ENCODE results near the gene XPO1. TPM values are rescaled to one million over a fixed set of nuclear protein-coding genes. Genes with fewer than 3 reads are reported as not detected.
"Not testable (repeated sequence)": the region's sequence is repeated elsewhere in the genome, so short reads cannot be mapped to it uniquely, and the experiment has no call there.

Gene XPO1
- total RNA-seq, 1 experiment from 2014 or later = 247 TPM

DNA sequence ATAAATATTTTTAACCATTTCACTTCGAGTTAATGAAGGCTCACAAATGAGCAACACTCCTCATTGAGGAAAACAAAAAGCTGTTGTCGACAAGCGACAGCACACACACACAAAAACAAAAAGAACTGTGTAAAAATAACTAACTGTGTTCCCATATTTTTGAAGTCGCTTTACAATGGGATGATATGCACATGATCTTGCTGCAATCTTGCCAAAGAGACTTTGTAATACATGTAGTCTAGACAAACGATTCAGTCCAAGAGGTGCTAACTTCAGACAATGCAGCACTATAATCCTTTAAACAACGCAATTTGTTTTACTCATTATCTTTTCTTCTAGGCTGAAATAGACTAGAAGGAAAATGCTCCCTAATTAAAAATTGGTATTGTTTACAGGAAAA is 60.1 kb downstream of the XPO1 start:
- ChIA-PET CTCF (no interaction called here), POLR2A (ENCODE audit: low non-redundant PET) (no interaction called here)
- H3K9me3 ChIP-seq (ENCODE audit: low read depth, low read length, poor library complexity, severe bottlenecking) = no peaks in the 10 kb centered on the region
- no peaks in the 10 kb centered on the region for H3K27me3 ChIP-seq (replicated peaks; ENCODE audit: insufficient read depth, low read depth, low read length, poor library complexity)
- no TSS peak for BruUV-seq (replicated peaks)
- H3K4me3 ChIP-seq (ENCODE audit: low read depth, low read length, poor library complexity, severe bottlenecking) = no peak overlapping the region
- no peaks in the 10 kb centered on the region for H3K4me1 ChIP-seq (ENCODE audit: insufficient read depth, low read length, poor library complexity, severe bottlenecking)
- H3K36me3 ChIP-seq (ENCODE audit: insufficient read depth, low read length, poor library complexity, severe bottlenecking) = peaks cover 64% of the 10 kb centered on the region
- H3K27ac ChIP-seq (ENCODE audit: low read depth, low read length, poor library complexity, severe bottlenecking) = no peak overlapping the region
- DNase-seq (ENCODE audit: low spot score) = no peak
- intact Hi-C loops (cut with micrococcal nuclease; ENCODE audit: unreplicated experiment) = no loop called here
- TF ChIP-seq EZH2 (IDR thresholded peaks at IDR 0.05; ENCODE audit: borderline replicate concordance, low read depth, low read length, poor library complexity, severe bottlenecking) = no peak

DNA sequence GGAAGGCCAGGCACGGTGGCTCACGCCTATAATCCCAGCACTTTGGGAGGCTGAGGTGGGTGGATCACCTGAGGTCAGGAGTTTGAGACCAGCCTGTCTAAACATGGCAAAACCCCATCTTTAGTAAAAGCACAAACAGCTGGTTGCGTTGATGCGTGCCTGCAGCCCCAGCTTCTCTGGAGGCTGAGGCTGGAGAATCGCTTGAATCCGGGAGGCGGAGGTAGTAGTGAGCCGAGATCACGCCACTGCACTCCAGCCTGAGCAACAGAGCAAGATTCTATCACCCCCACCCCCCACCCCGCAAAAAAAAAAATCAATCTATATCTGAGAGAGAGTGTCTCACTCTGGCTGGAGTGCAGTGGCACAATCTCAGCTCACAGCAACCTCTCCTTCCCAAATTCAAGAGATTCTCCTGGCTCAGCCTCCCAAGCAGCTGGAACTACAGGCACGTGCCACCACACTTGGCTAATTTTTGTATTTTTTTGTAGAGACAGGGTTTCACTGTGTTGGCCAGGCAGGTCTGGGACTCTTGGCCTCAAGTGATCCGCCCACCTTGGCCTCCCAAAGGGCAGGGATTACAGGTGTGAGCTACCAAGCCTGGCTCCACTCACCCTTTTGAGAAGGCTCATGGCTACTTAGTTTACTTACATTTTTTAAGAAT is 61.1 kb downstream of the XPO1 start:
- CTCF ChIA-PET; H3K9me3 ChIP-seq (ENCODE audit: low read depth, low read length, poor library complexity, severe bottlenecking); BruUV-seq (replicated peaks); H3K4me1 ChIP-seq (ENCODE audit: insufficient read depth, low read length, poor library complexity, severe bottlenecking); H3K27ac ChIP-seq (ENCODE audit: low read depth, low read length, poor library complexity, severe bottlenecking); H3K27me3 ChIP-seq (replicated peaks; ENCODE audit: insufficient read depth, low read depth, low read length, poor library complexity); DNase-seq (ENCODE audit: low spot score); intact Hi-C loops (cut with micrococcal nuclease; ENCODE audit: unreplicated experiment); H3K4me3 ChIP-seq (ENCODE audit: low read depth, low read length, poor library complexity, severe bottlenecking); POLR2A ChIA-PET (ENCODE audit: low non-redundant PET): not testable (repeated sequence)
- peaks cover 54% of the 10 kb centered on the region for H3K36me3 ChIP-seq (ENCODE audit: insufficient read depth, low read length, poor library complexity, severe bottlenecking)

DNA sequence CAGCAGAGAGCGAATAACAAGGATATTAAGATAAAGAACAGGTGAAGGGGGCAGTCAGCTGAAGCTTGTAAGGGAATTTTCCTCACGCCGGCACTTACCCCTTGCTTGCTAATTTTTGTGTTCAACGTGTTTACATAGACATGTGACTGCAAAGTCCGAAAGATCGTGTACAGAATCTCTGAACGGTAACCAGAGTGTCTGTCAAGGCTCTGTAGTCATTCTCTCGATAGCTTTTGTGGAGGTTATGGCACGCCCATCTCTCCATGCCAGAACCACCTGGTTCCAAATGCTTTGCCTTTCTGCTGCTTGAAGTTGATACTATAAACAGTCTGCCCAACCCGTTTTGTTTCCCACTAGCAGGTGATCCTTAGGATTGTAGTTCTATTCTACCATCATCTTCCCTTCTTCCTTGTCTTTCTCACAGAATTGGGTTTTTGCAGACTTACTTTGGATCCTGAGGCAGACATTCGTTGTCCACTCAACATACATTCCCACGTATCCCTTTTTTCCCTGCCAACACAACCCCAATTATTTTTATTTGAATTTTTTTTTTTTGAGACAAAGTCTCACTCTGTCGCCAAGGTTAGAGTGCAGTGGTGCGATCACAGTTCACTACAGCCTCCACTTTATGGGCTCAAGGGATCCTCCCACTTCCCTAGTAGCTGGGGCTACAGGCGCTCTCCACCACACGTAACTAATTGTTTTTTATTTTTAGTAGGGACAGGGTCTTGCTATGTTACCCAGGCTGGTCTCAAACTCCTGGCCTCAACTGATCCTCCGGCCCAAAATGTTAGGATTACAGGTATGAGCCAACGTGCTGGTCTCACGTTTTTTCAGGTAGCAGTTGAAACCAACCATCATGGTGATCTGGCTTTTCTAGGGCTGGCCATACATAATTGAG is 66.0 kb downstream of the XPO1 start:
- TF ChIP-seq, protein P1, sequence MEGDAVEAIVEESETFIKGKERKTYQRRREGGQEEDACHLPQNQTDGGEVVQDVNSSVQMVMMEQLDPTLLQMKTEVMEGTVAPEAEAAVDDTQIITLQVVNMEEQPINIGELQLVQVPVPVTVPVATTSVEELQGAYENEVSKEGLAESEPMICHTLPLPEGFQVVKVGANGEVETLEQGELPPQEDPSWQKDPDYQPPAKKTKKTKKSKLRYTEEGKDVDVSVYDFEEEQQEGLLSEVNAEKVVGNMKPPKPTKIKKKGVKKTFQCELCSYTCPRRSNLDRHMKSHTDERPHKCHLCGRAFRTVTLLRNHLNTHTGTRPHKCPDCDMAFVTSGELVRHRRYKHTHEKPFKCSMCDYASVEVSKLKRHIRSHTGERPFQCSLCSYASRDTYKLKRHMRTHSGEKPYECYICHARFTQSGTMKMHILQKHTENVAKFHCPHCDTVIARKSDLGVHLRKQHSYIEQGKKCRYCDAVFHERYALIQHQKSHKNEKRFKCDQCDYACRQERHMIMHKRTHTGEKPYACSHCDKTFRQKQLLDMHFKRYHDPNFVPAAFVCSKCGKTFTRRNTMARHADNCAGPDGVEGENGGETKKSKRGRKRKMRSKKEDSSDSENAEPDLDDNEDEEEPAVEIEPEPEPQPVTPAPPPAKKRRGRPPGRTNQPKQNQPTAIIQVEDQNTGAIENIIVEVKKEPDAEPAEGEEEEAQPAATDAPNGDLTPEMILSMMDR (conservative IDR thresholded peaks at IDR 0.05; ENCODE audit: low read depth, low read length) = no peak
- no peak for TF ChIP-seq EZH2 (IDR thresholded peaks at IDR 0.05; ENCODE audit: borderline replicate concordance, low read depth, low read length, poor library complexity, severe bottlenecking)
- ChIA-PET CTCF (no interaction called here), POLR2A (ENCODE audit: low non-redundant PET) (no interaction called here)
- intact Hi-C loops (cut with micrococcal nuclease; ENCODE audit: unreplicated experiment) = loop anchor here (2.0 kb wide), 1 partner anchor 65 kb away; no protein-coding TSS in a partner anchor
- no peaks in the 10 kb centered on the region for H3K4me1 ChIP-seq (ENCODE audit: insufficient read depth, low read length, poor library complexity, severe bottlenecking)
- peaks cover 14% of the 10 kb centered on the region for H3K36me3 ChIP-seq (ENCODE audit: insufficient read depth, low read length, poor library complexity, severe bottlenecking)
- H3K27me3 ChIP-seq (replicated peaks; ENCODE audit: insufficient read depth, low read depth, low read length, poor library complexity) = no peaks in the 10 kb centered on the region
- DNase-seq (ENCODE audit: low spot score) = peak; percentile 25
- peak overlapping the region; percentile 100 for H3K4me3 ChIP-seq (ENCODE audit: low read depth, low read length, poor library complexity, severe bottlenecking)
- peak overlapping the region; percentile 99 for H3K27ac ChIP-seq (ENCODE audit: low read depth, low read length, poor library complexity, severe bottlenecking)
- no peaks in the 10 kb centered on the region for H3K9me3 ChIP-seq (ENCODE audit: low read depth, low read length, poor library complexity, severe bottlenecking)
- no TSS peak for BruUV-seq (replicated peaks)
